ACC112 (cell line): ENCODE results near the gene ASXL2.

Source experiments
- H2AFZ ChIP-seq: fragments of 200-600 bp; sonication (generic); one replicate; pipeline ENCODE4 v1.6.0; 2017; ENCODE audit warnings: antibody characterized with exemption, low read length; ENCODE audit not compliant: unreplicated experiment
- H3K27ac ChIP-seq: fragments of 200-600 bp; sonication (generic); 2 replicates; pipeline ENCODE4 v1.5.1; 2014; ENCODE audit warnings: low read depth, mild to moderate bottlenecking, antibody characterized with exemption, low read length, moderate library complexity
- H3K27me3 ChIP-seq: fragments of 200-600 bp; sonication (generic); 2 replicates; pipeline ENCODE4 v1.6.1; 2014; ENCODE audit warnings: mild to moderate bottlenecking, antibody characterized with exemption, low read length, moderate library complexity, mixed read lengths; ENCODE audit not compliant: insufficient read depth
- H3K36me3 ChIP-seq: fragments of 200-600 bp; sonication (generic); 2 replicates; pipeline ENCODE4 v1.6.1; 2016; ENCODE audit warnings: mild to moderate bottlenecking, antibody characterized with exemption, low read length, moderate library complexity, mixed read lengths; ENCODE audit not compliant: insufficient read depth
- H3K4me1 ChIP-seq: fragments of 200-600 bp; sonication (generic); one replicate; pipeline ENCODE4 v1.6.1; 2016; ENCODE audit warnings: low read length, mixed read lengths; ENCODE audit not compliant: insufficient read depth, unreplicated experiment, control insufficient read depth
- H3K4me3 ChIP-seq: fragments of 200-600 bp; sonication (generic); 2 replicates; pipeline ENCODE4 v1.5.1; 2014; ENCODE audit warnings: mild to moderate bottlenecking, low read depth, low read length
- H3K79me2 ChIP-seq: fragments of 200-600 bp; sonication (generic); one replicate; pipeline ENCODE4 v1.6.0; 2016; ENCODE audit warnings: low read length; ENCODE audit not compliant: control insufficient read depth, unreplicated experiment, insufficient read depth

ASXL2 gene

DNA sequence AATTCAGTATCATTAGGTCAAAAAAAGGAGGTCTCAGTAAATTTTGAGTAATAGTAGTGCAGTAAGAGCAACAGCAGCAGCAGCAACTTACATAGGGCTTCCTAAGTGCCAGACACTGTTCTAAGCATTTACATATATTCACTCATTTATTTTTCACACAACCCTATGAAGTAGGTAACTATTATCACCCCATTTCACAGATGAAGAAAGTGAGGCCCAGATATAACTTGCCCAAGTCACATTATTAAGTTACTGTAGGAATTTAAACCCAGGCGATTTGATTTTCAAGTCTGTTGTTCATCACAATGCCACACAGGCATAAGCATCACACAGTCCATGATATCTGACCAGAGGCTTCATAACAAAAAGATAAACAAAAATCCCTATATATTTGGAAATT is 114.7 kb downstream of the ASXL2 start:
- no peaks in the 10 kb centered on the region for H3K27me3 ChIP-seq
- no peak overlapping the region for H2AFZ ChIP-seq
- H3K36me3 ChIP-seq = peaks cover 17% of the 10 kb centered on the region; the same call in 1 of the 2 replicates
- H3K4me3 ChIP-seq = no peak overlapping the region
- no peaks in the 10 kb centered on the region for H3K79me2 ChIP-seq
- no peaks in the 10 kb centered on the region for H3K4me1 ChIP-seq
- H3K27ac ChIP-seq = no peak overlapping the region

DNA sequence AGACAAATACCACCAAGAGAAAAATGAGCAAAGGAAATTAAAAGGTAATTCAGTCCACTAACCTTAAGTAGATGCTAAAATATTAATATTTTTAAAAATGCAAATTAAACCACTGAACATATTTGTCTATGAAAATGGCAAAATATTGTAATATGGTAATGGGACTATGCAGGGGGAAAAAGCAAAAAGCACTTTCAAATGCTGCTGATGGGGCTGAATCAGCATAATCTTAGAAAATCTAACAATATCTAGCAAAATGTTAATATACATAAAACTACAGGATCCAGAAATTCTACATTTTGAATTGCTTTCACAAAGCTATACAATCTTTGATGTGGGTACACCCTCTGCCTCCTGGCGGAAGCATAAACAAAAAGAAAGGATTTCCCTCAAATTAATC is 118.0 kb downstream of the ASXL2 start:
- Histone ChIP-seq H3K79me2 (no peaks in the 10 kb centered on the region), H3K27me3 (no peaks in the 10 kb centered on the region), H3K36me3 (peaks cover 5% of the 10 kb centered on the region; the same call in 1 of the 2 replicates), H3K4me1 (no peaks in the 10 kb centered on the region), H2AFZ (no peak overlapping the region), H3K4me3 (no peak overlapping the region), H3K27ac (no peak overlapping the region)

DNA sequence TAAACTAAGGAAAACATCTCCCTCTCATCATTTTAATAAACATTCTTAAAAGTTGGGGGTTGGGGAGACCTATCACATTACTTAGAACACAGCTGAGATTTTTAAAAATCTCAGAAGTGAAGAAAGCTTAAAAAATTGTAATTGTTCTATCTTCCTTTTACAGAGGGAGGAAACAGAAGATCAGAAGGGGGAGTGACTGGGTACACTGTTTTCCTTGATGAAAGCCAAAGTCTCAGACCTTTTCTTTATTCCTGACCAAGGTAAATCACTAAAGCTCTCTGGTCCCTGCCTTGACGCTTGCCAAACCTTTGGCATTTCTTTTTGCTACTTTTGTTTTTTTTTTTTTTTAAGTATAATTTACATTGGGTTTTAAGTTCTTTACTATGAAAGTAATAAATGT is 119.9 kb downstream of the ASXL2 start:
- Histone ChIP-seq H3K27ac (no peak overlapping the region), H3K4me3 (no peak overlapping the region), H3K79me2 (no peaks in the 10 kb centered on the region), H2AFZ (no peak overlapping the region), H3K27me3 (no peaks in the 10 kb centered on the region), H3K4me1 (peaks cover 5% of the 10 kb centered on the region), H3K36me3 (peaks cover 10% of the 10 kb centered on the region)

DNA sequence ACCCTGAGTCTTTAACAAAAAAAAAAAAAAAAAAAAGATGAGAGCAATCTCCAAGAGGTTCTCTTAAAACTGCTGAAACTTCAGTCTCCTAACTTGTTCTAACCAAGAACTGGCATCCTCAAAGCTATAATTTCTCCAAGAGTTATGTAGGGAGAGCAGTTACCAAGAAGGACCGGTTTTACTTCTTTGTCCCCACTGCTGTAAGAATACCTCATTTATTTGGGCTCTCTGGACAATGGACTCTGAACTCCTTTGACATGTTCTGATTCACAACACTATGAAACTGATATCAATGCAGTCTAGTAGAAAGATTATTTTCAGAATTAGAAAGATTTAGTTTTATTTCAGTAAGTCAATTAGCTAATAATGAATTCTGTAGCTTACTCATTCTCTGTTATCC is 120.4 kb downstream of the ASXL2 start:
- Histone ChIP-seq H3K4me1 (peaks cover 5% of the 10 kb centered on the region), H3K27ac (no peak overlapping the region), H3K79me2 (no peaks in the 10 kb centered on the region), H3K4me3 (no peak overlapping the region), H3K27me3 (no peaks in the 10 kb centered on the region), H2AFZ (no peak overlapping the region), H3K36me3 (peaks cover 11% of the 10 kb centered on the region)

DNA sequence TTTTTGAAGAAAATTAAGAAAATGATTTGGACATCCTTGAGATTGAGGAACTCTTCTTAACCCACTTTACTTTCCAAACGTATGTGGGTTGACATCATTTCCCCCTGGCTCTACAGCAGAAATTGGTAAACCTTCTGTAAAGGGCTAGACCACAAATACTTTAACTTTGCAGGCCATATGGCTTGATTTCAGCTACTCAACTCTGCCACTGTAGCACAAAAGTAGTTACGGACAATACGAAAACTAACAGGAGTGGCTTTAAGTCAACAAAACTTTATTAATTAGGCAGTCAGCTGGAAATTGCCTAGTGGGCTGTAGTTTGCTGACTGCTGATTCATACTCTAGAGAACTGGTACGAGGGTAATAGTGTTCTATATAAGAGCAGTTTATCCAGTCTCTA is 121.8 kb downstream of the ASXL2 start:
- Histone ChIP-seq H3K4me1 (peaks cover 5% of the 10 kb centered on the region), H3K36me3 (peaks cover 11% of the 10 kb centered on the region)

DNA sequence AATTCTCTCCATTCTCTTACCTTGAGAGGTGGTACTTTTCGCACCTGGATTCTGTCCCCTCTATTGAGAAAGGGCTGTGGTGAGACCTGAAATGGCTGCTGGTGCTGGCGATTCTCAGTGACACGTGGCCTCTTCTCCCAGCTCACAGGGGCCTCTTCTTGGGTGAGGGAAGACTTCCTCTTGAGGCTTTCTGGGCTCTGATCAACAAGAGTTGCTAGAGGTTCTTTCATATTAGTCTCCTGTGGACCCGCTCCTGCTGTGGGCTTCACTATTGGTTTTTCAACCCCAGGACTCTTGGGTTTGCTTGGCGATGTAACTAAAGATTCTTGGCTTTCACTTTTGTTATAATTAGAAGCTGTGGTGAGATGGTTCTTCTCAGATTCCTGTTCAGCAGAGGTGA is 128.6 kb downstream of the ASXL2 start:
- Histone ChIP-seq H3K27me3 (no peaks in the 10 kb centered on the region), H3K4me1 (peaks cover 5% of the 10 kb centered on the region), H2AFZ (no peak overlapping the region), H3K27ac (no peak overlapping the region), H3K36me3 (peaks cover 30% of the 10 kb centered on the region), H3K4me3 (no peak overlapping the region), H3K79me2 (no peaks in the 10 kb centered on the region)

More for the DNA sequence above, 121.8 kb downstream of the ASXL2 start:
- Histone ChIP-seq H3K27me3 (no peaks in the 10 kb centered on the region), H3K27ac (no peak overlapping the region), H3K4me3 (no peak overlapping the region), H2AFZ (no peak overlapping the region), H3K79me2 (no peaks in the 10 kb centered on the region)

DNA sequence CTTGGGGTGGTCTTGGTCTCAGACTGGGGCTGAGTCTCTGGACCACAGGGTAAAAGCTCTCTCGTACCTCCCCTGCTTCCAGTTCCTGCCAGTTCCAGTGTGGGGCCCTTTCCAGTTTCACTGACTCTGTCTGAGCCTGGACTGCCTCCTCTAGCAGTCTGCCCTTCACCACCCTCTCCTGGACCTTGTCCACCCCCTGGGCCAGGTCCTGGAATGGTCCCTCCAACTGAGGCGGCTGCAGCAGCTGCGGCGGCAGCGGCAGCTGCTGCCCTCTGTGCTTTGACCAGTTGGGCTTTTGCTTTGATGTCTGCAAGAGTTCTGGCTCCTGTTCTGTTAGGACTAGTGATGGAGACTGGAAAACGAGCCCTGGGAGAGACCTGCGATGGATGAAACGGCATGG is 134.2 kb downstream of the ASXL2 start:
- no peaks in the 10 kb centered on the region for H3K27me3 ChIP-seq
- H3K4me3 ChIP-seq = no peak overlapping the region
- no peak overlapping the region for H3K27ac ChIP-seq
- no peak overlapping the region for H2AFZ ChIP-seq
- no peaks in the 10 kb centered on the region for H3K4me1 ChIP-seq
- H3K36me3 ChIP-seq = peaks cover 19% of the 10 kb centered on the region
- H3K79me2 ChIP-seq = no peaks in the 10 kb centered on the region

DNA sequence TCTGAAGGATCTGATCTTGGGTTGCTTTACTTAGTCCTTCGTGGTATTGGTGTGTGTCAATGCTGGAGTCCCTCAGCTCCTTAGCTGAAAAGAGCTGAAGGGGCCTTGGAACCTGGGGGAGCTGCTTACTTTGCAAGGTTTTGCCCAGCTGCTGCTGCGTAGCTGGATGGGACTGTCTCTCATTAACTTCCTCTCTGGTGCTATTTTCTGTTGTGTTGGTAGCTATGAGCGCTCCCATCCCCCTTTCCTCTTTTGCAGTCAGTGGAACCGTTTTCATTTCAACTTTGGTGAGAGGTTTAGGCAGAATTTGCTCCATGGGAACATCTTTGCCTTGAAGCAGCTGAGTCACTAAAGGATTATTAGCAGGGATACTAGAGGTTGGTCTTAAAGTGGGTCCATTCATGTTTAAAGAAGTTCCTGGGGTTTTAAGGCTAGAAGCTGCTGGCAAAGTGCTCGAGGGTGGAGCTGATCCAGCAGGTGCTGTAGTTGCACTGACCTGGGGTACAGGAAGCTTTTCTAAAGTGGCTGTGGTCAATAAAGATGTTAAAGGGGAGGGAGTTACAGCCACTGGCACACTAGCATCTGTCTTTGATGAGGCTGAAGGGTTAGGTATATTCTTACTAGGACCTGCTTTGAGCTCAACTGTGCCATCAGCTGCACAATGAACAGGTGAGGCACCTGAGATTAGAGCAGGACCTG is 135.0 kb downstream of the ASXL2 start:
- Histone ChIP-seq H3K27me3 (no peaks in the 10 kb centered on the region), H3K27ac (no peak overlapping the region), H3K4me1 (no peaks in the 10 kb centered on the region), H2AFZ (no peak overlapping the region), H3K79me2 (no peaks in the 10 kb centered on the region), H3K4me3 (no peak overlapping the region), H3K36me3 (peaks cover 16% of the 10 kb centered on the region)

DNA sequence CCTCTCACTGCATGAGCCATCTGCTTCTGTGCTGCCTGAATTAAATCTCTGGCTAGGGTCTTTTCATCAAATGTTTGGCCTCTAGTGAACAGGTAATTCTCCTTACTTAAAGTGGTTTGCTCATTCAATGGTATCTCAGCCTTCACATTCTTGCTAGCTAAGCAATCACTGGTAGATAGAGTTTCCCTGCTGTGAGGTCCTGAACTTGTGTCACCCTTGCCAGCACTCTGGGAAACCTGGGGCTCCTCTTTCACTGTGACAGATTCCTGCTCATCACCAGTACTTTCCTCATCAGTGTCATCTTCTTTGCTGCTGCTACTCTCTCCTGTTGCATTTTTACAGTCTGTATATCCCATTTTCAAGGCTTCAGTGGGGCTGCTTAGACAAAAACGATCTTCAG is 135.8 kb downstream of the ASXL2 start:
- H3K4me1 ChIP-seq = no peaks in the 10 kb centered on the region
- H3K27me3 ChIP-seq = no peaks in the 10 kb centered on the region
- H3K79me2 ChIP-seq = no peaks in the 10 kb centered on the region
- H3K4me3 ChIP-seq = no peak overlapping the region
- H3K27ac ChIP-seq = no peak overlapping the region
- no peak overlapping the region for H2AFZ ChIP-seq
- peaks cover 16% of the 10 kb centered on the region for H3K36me3 ChIP-seq

DNA sequence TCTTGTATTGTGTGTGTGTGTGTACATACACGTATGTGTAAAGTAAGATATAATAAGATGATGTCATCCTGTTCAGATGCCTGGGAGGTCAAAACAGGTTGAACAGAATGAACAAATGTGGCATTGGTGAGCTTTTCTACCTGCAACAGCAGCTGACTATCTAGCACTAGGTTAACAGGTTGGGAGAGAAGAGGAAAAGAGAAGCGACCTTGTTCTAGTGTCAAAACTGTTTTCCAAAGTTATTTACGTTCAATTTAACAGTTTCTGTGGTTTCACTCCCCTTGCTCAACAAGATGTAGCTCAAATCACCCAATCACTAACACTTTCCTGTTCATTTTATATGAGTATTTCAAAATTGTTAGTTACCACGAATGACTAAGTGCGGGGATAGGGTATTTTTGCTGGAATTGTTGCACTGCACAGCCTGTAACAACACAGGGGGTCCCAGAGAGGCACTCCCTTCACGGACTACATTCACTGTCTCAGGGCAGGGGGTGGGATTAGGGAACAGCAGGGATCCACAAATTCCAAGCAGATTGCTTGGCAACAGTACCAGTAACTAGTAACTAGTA is 137.4 kb downstream of the ASXL2 start:
- H3K27ac ChIP-seq = no peak overlapping the region
- H3K36me3 ChIP-seq = peaks cover 16% of the 10 kb centered on the region
- H3K27me3 ChIP-seq = no peaks in the 10 kb centered on the region
- H3K79me2 ChIP-seq = no peaks in the 10 kb centered on the region
- no peak overlapping the region for H3K4me3 ChIP-seq
- no peaks in the 10 kb centered on the region for H3K4me1 ChIP-seq
- no peak overlapping the region for H2AFZ ChIP-seq
